ENCODE results near the gene ALG14.

DNA sequence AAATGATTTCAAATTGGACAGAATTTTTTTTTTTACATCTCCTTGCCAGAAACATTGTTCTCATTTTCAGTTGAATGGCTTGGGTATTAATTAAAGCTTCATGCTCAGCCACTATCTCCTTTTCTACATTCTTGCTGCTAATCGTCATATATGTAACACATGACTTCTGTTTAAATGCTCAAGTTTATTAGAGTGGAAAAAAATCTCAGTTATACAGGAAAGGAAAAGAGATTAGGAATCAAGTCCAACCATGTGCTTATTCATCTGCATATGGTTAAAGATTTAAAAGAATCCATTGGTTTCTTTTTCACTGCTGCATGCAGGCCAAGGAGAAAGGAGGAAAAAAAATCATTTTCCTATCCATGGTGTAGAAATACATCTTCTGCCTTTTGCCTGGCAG lies 98.5 kb downstream of the ALG14 start:
- TF ChIP-seq, protein P1, sequence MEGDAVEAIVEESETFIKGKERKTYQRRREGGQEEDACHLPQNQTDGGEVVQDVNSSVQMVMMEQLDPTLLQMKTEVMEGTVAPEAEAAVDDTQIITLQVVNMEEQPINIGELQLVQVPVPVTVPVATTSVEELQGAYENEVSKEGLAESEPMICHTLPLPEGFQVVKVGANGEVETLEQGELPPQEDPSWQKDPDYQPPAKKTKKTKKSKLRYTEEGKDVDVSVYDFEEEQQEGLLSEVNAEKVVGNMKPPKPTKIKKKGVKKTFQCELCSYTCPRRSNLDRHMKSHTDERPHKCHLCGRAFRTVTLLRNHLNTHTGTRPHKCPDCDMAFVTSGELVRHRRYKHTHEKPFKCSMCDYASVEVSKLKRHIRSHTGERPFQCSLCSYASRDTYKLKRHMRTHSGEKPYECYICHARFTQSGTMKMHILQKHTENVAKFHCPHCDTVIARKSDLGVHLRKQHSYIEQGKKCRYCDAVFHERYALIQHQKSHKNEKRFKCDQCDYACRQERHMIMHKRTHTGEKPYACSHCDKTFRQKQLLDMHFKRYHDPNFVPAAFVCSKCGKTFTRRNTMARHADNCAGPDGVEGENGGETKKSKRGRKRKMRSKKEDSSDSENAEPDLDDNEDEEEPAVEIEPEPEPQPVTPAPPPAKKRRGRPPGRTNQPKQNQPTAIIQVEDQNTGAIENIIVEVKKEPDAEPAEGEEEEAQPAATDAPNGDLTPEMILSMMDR (IDR thresholded peaks at IDR 0.05 in 2 of 3, conservative IDR thresholded peaks at IDR 0.05 in 1 of 3; ENCODE audit: borderline replicate concordance in 1 of 3, insufficient read depth in 1 of 3, low read depth in 2 of 3, low read length in 2 of 3): no peak
- TF ChIP-seq EGR1 (IDR thresholded peaks at IDR 0.05; ENCODE audit: low read depth) (no peak), EZH2phosphoT487 (IDR thresholded peaks at IDR 0.05; ENCODE audit: borderline replicate concordance) (no peak), POLR2A (IDR thresholded peaks at IDR 0.05; ENCODE audit: borderline replicate concordance, extremely low read depth, insufficient read depth, insufficient read length) (no peak), POLR2AphosphoS5 (IDR thresholded peaks at IDR 0.05; ENCODE audit: low read depth, low read length) (no peak), YY1 (IDR thresholded peaks at IDR 0.05; ENCODE audit: extremely low read depth, insufficient replicate concordance, low read depth, low read length) (no peak), ZNF274 (IDR thresholded peaks at IDR 0.05; ENCODE audit: low read depth, low read length) (no peak), RAD21 (IDR thresholded peaks at IDR 0.05; ENCODE audit: low read depth) (no peak)
- TF ChIP-seq, protein P2, sequence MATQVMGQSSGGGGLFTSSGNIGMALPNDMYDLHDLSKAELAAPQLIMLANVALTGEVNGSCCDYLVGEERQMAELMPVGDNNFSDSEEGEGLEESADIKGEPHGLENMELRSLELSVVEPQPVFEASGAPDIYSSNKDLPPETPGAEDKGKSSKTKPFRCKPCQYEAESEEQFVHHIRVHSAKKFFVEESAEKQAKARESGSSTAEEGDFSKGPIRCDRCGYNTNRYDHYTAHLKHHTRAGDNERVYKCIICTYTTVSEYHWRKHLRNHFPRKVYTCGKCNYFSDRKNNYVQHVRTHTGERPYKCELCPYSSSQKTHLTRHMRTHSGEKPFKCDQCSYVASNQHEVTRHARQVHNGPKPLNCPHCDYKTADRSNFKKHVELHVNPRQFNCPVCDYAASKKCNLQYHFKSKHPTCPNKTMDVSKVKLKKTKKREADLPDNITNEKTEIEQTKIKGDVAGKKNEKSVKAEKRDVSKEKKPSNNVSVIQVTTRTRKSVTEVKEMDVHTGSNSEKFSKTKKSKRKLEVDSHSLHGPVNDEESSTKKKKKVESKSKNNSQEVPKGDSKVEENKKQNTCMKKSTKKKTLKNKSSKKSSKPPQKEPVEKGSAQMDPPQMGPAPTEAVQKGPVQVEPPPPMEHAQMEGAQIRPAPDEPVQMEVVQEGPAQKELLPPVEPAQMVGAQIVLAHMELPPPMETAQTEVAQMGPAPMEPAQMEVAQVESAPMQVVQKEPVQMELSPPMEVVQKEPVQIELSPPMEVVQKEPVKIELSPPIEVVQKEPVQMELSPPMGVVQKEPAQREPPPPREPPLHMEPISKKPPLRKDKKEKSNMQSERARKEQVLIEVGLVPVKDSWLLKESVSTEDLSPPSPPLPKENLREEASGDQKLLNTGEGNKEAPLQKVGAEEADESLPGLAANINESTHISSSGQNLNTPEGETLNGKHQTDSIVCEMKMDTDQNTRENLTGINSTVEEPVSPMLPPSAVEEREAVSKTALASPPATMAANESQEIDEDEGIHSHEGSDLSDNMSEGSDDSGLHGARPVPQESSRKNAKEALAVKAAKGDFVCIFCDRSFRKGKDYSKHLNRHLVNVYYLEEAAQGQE (IDR thresholded peaks at IDR 0.05; ENCODE audit: low read depth): no peak
- TF ChIP-seq, protein P3, sequence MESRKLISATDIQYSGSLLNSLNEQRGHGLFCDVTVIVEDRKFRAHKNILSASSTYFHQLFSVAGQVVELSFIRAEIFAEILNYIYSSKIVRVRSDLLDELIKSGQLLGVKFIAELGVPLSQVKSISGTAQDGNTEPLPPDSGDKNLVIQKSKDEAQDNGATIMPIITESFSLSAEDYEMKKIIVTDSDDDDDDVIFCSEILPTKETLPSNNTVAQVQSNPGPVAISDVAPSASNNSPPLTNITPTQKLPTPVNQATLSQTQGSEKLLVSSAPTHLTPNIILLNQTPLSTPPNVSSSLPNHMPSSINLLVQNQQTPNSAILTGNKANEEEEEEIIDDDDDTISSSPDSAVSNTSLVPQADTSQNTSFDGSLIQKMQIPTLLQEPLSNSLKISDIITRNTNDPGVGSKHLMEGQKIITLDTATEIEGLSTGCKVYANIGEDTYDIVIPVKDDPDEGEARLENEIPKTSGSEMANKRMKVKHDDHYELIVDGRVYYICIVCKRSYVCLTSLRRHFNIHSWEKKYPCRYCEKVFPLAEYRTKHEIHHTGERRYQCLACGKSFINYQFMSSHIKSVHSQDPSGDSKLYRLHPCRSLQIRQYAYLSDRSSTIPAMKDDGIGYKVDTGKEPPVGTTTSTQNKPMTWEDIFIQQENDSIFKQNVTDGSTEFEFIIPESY (IDR thresholded peaks at IDR 0.05; ENCODE audit: extremely low read depth, insufficient replicate concordance, low read length): no peak
- TF ChIP-seq, protein P4, sequence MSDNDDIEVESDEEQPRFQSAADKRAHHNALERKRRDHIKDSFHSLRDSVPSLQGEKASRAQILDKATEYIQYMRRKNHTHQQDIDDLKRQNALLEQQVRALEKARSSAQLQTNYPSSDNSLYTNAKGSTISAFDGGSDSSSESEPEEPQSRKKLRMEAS (IDR thresholded peaks at IDR 0.05): no peak

Measured in HCT116 (cell line).